Testis (tissue), 2 donors: ENCODE measurements around the gene DDA1.

Experiments
- CTCF ChIP-seq, 3 experiments: fragments of 450-650 bp in 2 of 3; fragments of 200-600 bp in 1 of 3; sonication (generic) in 1 of 3; IDR thresholded peaks; one replicate each; pipeline ENCODE4 v1.5.1; 2016 to 2019; ENCODE audit warnings: antibody characterized with exemption in 3 of 3, mild to moderate bottlenecking in 2 of 3, moderate library complexity in 1 of 3
- POLR2A ChIP-seq: fragments of 450-650 bp; IDR thresholded peaks from one replicate; pipeline ENCODE4 v1.6.1; 2017; ENCODE audit warnings: antibody characterized with exemption, mild to moderate bottlenecking, moderate library complexity

DNA sequence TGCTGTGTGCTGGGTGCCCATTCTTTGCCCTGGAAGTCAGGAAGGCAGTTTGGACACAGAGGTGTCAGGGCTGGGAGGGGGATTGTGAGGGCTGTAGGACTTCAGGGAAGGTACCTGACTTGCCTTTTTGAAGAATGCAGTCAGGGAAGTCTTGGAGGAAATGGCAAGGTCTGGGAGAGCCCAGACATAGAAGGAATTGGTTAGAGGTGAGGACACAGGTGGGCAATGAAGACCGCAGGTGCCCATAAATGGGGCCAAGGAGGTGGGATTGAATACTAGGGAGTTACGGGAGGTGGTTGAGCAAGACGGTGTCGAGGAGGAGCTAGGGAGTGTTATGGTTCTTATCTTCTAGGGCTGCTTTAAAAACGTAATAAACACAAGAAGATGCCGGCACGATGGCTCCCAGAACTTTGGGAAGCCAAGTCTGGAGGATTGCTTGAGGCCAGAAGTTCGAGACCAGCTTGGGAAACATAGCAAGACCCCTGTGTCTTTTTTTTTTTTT lies 1.4 kb upstream of the DDA1 start:
- TF ChIP-seq CTCF (IDR thresholded peaks at IDR 0.05) = no peak
- no peak for TF ChIP-seq POLR2A
